Epithelial cell of proximal tubule (primary cell): ENCODE measurements around the gene NRG2. TPM values are rescaled to one million over a fixed set of nuclear protein-coding genes. Genes with fewer than 3 reads are reported as not detected.

Experiments
- DNase-seq: peaks from one replicate; pipeline ENCODE4 v3.0.0-alpha.2; 2011; ENCODE audit warnings: low read depth
- H3K4me3 ChIP-seq: 2 replicates; pipeline ENCODE4 v1.5.1; 2011; ENCODE audit warnings: low read depth, mild to moderate bottlenecking, low read length
- total RNA-seq: library from RNA; depleted of rRNA; stranded (reverse); fragments of >200 nt; gene quantifications from 2 replicates; pipeline ENCODE4 v1.2.3, GENCODE V29; 2015
- TF ChIP-seq, protein P1 (sequence below): conservative IDR thresholded peaks from 2 replicates; pipeline ENCODE4 v1.5.1; 2012; ENCODE audit warnings: low read depth, mild to moderate bottlenecking, low read length

Gene NRG2
- total RNA-seq, 1 donor from 2014 or later, result 1.5 TPM

DNA sequence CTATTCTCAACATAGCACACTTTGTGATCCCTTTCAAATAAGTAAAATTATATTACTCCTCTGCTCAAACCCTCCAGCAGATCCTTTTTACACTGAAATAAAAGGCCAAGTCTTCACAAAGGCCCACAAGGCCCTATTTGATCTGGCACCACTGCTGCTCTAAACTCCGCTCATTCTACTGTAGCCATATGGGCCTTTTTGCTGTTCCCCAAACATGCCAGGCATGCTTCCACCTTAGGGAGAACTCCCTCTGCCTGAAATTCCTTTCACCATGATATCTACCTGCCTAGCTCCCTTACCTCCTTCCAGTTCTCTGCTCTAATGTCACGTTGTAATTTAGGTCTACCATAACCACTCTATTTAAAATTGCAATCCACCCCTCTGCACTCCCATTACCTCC is 28.3 kb downstream of the NRG2 start:
- TF ChIP-seq, protein P1, sequence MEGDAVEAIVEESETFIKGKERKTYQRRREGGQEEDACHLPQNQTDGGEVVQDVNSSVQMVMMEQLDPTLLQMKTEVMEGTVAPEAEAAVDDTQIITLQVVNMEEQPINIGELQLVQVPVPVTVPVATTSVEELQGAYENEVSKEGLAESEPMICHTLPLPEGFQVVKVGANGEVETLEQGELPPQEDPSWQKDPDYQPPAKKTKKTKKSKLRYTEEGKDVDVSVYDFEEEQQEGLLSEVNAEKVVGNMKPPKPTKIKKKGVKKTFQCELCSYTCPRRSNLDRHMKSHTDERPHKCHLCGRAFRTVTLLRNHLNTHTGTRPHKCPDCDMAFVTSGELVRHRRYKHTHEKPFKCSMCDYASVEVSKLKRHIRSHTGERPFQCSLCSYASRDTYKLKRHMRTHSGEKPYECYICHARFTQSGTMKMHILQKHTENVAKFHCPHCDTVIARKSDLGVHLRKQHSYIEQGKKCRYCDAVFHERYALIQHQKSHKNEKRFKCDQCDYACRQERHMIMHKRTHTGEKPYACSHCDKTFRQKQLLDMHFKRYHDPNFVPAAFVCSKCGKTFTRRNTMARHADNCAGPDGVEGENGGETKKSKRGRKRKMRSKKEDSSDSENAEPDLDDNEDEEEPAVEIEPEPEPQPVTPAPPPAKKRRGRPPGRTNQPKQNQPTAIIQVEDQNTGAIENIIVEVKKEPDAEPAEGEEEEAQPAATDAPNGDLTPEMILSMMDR, result no peak

GRCh38 chr5:140013536-140013935 is 29.6 kb downstream of the NRG2 start:
- no peak for DNase-seq
- TF ChIP-seq, protein P1, result no peak
- H3K4me3 ChIP-seq, result no peak overlapping the region

More for the DNA sequence above, 28.3 kb downstream of the NRG2 start:
- H3K4me3 ChIP-seq, result no peak overlapping the region
- no peak for DNase-seq

DNA sequence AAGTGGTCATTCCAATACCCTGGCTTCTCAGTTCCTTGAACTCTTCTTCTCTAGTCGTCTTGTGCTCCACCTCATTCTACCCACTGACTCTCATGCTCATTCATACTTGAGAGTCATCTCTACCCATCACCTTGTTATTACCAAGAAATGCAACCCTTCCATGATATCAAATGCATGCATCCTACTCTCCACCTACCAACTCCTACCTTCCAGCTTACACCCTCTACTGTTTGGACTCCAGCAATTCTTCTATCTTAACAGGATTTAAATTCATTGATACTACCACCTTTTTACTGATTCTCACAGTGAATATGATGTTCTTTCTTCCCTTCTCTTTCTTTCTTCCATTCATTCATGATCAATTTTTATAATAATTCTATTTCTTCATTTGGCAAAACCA is 30.7 kb downstream of the NRG2 start:
- no peak overlapping the region for H3K4me3 ChIP-seq
- no peak for DNase-seq
- TF ChIP-seq, protein P1, result no peak

DNA sequence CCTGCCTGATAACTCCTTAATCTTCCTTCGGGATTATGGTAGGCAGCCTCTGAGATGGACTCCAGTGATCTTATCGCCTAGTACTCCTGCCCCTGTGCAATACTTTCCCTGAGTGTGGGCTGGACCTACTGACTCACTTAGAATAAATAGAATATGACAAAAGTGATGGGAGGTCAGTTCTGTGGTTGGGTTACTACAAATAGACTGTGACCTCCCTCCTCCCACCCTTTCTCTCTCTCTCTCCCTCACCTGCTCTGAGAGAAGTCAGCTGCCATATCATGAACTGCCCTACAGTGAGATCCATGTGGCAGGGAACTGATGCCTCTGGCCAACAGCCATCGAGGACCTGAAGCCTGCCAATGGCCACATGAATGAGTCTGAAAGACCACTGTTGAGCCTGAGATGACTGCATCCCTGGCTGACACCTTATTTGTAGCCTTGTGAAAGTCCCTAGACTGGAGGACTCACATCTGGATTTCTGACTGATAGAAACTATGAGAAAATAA is 31.7 kb downstream of the NRG2 start:
- TF ChIP-seq, protein P1, result no peak
- no peak for DNase-seq
- no peak overlapping the region for H3K4me3 ChIP-seq

- H3K4me3 ChIP-seq, result no peak overlapping the region
- DNase-seq, result no peak
- TF ChIP-seq, protein P1, result no peak
Observed at GRCh38 chr5:140010798-140011197, 32.3 kb downstream of the NRG2 start.

- DNase-seq, result no peak
- H3K4me3 ChIP-seq, result no peak overlapping the region
- TF ChIP-seq, protein P1, result no peak
Observed at GRCh38 chr5:140007311-140007710, 35.8 kb downstream of the NRG2 start.

GRCh38 chr5:140005145-140005591 is 37.9 kb downstream of the NRG2 start:
- DNase-seq, result no peak
- no peak overlapping the region for H3K4me3 ChIP-seq
- TF ChIP-seq, protein P1, result no peak
